Caki2 (cell line): ENCODE results near the gene CTIF. TPM values are rescaled to one million over a fixed set of nuclear protein-coding genes. Genes with fewer than 3 reads are reported as not detected.
"Not testable (repeated sequence)": the region's sequence is repeated elsewhere in the genome, so short reads cannot be mapped to it uniquely, and the experiment has no call there.

Source experiments
- DNase-seq: peaks from one replicate; pipeline ENCODE4 v3.0.0-alpha.2; 2015; ENCODE audit warnings: low read depth
- in situ Hi-C: cut with HindIII; loops from 2 replicates; pipeline ENCODE4 v1.10.0; 2016; ENCODE audit warnings: low sequenced_read_pairs, low pct_unique_long_range_greater_than_20kb, mixed read lengths
- total RNA-seq: library from RNA; depleted of rRNA; stranded (reverse); fragments of >200 nt; shearing (Covaris generic); gene quantifications from 2 replicates; pipeline ENCODE4 v1.2.3, GENCODE V29; 2014; ENCODE audit warnings: low replicate concordance

The CTIF gene
- total RNA-seq, 1 experiment from 2014 or later, result 3.7 TPM

- in situ Hi-C loops, result no loop called here
- DNase-seq, result no peak
These were observed 329.9 kb downstream of the CTIF start for GRCh38 chr18:48868468-48869466.

DNA sequence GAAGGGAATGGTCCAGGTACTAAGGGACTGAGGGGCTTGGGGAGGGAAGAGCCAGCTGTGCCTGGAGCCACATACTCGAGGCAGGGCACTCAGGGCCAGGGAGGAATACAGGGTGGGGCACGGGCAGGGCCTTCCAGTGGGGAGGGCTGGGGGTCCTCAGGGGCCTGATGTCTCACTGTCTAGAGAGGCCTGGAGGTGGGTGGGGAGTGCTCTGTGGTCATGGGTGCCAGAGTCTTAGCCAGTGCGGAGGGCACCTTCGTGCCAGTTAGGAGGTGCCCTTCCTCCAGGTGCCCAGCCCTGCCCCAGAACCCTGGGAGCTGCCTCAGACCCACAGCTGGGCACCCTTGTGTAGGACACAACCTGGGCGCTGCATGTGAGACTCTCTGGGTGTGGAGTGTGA lies 330.8 kb downstream of the CTIF start:
- in situ Hi-C loops, result no loop called here
- no peak for DNase-seq

DNA sequence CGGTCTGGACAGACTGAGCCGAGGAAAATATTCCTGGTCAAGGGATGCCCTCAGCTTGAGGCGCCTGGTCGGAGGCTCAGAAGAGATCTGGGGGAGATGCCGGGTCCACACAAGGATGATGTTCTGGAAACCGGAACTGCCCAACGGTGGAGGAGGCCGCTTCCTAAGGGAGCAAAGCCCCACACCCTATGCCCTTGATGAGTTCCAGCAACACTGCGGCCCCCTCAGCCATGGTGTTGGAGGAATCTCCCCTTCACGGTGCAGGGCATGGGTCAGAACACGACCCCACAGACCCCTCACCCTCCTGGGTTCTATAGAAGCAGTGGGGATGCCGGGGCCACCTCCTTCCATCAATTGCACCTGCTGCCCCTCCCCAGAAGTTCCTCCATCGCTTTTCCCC lies 332.1 kb downstream of the CTIF start:
- in situ Hi-C loops, result not testable (repeated sequence)

DNA sequence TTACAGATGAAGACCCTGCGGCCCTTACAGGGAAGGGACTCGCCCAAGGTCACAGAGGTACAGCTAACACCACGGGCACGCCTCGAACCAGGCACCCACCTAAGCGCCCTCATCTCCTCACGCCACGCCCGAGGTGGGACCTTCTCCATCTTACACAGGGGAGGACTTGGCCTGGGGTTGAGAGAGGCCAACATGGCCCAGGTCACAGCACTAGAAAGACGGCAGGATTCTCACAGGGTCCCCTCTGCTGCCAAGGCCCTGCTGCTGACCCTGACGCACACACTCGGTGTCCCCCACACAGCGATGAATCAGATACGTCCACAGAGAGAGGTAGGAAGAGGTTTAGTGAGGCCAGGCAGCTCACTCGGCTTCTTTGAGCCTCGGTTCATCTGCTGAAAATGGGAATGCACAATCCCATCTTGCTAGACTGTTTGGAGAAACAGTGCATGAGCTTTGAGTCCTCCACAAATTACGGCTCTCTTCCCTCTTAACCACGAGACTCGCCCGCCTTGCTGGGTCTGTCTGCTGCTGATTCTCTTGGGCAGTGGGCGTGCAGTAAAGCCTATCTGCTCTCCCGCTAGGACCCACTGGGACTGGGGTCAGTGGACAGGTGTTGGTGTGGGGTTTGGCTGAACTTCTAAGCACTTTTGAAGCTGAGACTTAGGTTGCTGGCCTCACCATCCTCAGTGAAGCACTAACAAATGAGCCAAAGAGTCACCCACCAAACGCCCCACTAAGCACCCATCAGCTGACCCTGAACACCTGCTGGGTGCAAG lies 332.7 kb downstream of the CTIF start:
- DNase-seq, result no peak
- in situ Hi-C loops, result no loop called here

More for the DNA sequence above, 332.1 kb downstream of the CTIF start:
- not testable (repeated sequence) for DNase-seq

DNA sequence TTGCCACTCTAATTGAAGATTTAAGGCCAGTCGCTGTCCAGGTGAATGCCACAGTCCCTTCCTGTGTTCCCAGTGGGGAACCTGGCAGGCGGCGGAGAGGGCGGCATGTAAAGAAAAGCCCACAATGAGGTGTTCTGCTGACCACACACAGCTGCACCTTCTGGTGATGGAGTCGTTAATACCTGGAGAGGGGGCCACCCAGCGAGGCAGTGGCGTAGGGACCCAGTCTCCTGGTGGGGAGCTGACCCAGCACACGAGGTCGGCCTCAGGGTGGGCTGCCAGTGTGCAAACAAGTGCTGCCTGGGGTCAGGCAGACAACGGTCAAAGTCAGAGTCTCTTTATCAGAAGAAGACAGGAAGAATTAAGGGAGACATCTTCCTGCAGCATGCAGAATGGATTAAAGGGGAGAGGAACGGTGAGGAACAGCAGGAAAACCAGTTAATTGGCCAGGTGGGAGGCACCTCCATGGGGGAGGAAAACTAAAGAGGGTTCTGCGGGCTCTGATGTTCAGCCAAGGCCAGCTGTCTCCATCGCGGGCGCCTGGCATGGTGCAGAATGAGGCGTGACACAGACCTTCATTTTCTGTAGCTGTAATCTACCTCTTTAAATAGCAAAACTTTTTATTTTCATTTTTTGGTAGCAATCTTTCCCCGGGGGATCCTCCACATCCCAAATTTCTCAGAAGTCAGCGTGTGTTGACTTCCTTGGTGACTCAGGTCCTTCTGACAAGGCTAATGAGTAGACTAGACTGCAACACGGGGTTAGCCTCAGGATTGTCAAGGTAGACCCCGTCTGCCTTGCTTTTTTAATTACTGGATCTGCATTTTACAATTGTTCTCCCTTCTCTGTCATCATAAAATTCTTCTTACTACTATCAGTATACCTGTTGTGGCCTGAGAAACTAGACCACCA lies 333.7 kb downstream of the CTIF start:
- in situ Hi-C loops, result no loop called here
- DNase-seq, result no peak

GRCh38 chr18:48874233-48874632 lies 335.4 kb downstream of the CTIF start:
- no peak for DNase-seq
- in situ Hi-C loops, result no loop called here

DNA sequence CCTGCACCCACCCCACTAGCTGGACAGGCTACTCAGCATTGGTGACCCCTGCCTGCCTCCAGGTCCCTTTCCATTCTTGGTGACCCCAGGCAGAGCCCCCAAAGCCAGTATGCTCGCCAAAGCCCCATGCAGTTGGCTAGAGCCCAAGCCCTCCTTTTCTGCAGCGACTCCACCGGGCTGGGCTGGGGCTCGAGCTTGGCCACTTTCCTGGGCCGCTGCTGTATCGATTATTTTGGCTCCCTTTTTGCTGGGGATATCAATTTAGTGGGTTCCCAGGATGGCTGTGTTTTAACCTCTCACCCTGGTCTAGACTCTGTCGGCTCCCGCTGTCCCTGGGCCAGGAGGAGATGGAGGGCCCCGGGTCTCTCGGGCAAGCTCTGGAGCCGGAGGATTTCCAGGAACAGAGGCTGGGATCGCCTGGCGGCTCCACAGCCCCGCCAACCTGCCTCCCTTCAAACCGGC lies 335.9 kb downstream of the CTIF start:
- in situ Hi-C loops, result no loop called here
- DNase-seq, result no peak

DNA sequence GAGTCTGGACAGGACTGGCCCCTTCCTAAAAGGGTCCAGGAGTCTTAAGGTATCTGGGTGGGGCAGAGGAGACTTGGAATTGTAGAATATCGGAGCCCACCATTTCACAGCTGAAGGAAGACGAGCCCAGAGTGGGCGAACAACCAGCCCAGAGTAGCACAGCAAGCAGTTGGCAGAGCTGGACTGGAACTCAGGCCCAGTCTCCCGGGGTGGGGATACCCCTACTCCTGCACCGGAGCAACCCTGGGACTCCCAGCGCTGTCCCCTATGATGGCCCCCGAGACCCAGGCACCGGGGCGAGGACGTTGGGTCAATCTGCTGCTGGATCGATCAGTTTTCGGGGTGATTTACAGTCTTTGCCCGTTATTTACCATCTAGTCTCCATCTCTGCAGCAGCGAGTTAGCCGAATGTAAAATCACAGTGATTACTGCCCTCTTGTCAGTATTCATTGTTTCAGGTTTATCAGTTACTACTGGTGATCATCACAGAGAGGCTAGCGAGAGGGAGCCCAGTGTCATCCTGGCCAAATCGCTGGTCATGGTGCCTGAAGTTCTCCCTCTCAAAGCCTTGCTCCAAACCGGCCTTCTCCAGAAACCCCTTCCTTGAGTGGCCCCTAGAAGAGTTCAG lies 336.6 kb downstream of the CTIF start:
- in situ Hi-C loops, result no loop called here
- DNase-seq, result no peak

DNA sequence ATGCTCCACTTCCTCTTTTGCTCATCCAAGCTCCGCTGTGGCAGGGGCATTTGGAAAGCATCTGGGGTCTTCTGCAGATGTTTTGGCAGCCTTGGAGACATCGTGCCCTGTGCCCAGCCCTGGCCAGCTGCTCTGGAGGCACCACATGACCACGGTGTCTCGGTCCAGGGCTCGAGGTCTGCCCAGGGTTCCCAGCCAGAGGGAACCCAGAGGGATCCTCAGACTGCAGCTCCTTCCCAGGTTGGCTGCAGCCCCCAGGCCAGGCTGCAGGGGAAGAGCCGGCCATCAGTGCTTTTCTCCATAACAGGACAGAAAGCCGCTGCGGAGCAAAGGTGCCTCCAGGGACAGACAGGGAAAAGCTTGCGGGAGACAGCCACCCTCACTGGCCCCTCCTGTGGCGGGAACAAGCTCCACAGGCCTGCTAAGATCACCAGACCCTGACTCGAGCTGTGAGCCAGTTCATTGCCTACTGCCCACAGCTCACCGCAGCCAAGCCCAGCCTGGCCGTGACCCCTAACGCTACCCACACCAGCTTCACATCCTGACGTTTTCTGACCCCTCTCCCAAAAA lies 337.2 kb downstream of the CTIF start:
- DNase-seq, result peak; percentile 46
- in situ Hi-C loops, result no loop called here

GRCh38 chr18:48876590-48876989 lies 337.8 kb downstream of the CTIF start:
- in situ Hi-C loops, result no loop called here
- no peak for DNase-seq

DNA sequence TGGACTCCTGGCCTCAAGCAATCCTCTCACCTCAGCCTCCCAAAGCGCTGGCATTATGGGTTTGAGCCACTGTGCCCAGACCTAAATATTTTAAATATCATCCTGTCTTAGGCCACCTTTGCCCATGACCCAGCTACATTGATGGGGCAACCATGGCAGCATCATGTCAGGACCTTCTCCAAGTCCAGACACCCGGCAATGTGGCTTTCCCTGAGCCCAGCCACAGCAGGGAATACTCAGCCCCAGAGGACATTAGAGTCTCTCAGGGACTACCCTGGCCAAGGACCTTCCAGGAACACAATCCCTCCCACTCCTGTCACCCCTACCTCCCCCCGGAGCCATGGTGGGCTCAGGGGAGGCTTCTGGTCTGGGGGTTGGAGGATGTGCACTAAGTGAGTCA lies 339.1 kb downstream of the CTIF start:
- in situ Hi-C loops, result no loop called here
- DNase-seq, result no peak

- DNase-seq, result no peak
- in situ Hi-C loops, result no loop called here
These were observed 339.6 kb downstream of the CTIF start for GRCh38 chr18:48878471-48878870.

DNA sequence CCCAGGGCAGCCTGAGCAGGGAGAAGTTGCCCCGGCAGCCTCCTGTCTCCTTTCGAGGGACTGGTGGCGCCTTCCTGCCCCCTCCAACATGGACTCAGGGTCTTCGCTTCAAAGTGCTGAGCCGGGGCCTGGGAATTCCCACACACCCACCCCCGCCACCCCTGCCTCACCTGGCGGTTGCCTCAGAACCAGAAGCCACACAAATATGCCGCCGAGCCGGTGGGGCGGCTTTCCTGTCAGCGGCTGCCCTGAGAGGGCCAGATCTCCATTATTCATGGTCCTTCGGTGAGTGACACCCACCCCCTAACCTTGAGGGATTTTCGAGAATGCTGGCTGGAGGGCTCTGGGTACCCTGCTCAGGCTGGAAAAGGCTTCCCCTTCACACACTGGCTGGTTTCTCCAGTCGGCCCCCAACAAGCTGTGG lies 340.2 kb downstream of the CTIF start:
- in situ Hi-C loops, result no loop called here
- DNase-seq, result no peak

DNA sequence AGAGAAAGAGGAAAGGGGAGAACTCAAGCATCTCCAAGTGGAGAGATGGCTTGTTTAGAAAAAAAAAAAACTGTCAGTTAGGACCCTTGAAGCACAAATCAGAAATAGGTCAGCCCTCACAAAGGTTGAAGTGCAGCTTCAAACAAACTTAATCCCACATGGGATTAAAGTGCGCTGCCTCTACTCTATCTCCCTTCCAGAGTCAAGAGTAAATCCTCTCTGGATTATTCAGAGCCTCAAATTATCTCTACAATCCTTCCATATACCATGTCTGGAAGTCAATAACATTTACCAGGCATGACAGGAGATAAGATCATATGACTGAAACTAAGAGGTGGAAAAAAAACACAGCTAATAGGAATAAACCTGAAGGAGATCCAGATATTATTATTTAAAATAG lies 342.1 kb downstream of the CTIF start:
- in situ Hi-C loops, result no loop called here
- no peak for DNase-seq

- in situ Hi-C loops, result no loop called here
- no peak for DNase-seq
These were observed 343.5 kb downstream of the CTIF start for GRCh38 chr18:48882379-48882778.

- DNase-seq, result no peak
- in situ Hi-C loops, result no loop called here
These were observed 345.5 kb downstream of the CTIF start for GRCh38 chr18:48884306-48884705.

GRCh38 chr18:48884771-48885170 lies 345.9 kb downstream of the CTIF start:
- in situ Hi-C loops, result no loop called here
- no peak for DNase-seq
